ENCODE results near the gene USP13.

GRCh38 chr3:179801856-179802255, 149.0 kb downstream of the USP13 start:
- TF ChIP-seq ZFX (IDR thresholded peaks at IDR 0.05): no peak
- no peak for TF ChIP-seq CTCF (conservative IDR thresholded peaks at IDR 0.05)
